Activated CD4-positive, alpha-beta T cell treated with anti-CD3 and anti-CD28 coated beads, Interleukin-2, amount 50 U/mL, for 24 hours (primary cell): ENCODE measurements around the gene SMC5.

ENCODE experiments used
- DNase-seq, 2 donors: peaks; one replicate each; pipeline ENCODE4 v3.0.0-alpha.2; 2020; ENCODE audit warnings: low read depth in 1 of 2, low spot score in 1 of 2

The SMC5 gene

GRCh38 chr9:70403618-70404025 lies 144.8 kb downstream of the SMC5 start:
- no peak for DNase-seq

GRCh38 chr9:70404261-70404660 lies 145.5 kb downstream of the SMC5 start:
- DNase-seq = no peak
